CD4-positive, alpha-beta T cell treated with Interleukin-1 beta for 1 hour (primary cell): Measurements from ENCODE around the gene SLC43A3.
"Not testable (repeated sequence)": the region's sequence is repeated elsewhere in the genome, so short reads cannot be mapped to it uniquely, and the experiment has no call there.

Experiments used
- DNase-seq, 2 donors: peaks; one replicate each; pipeline ENCODE4 v3.0.0-alpha.2; 2020 to 2022

The SLC43A3 gene

DNA sequence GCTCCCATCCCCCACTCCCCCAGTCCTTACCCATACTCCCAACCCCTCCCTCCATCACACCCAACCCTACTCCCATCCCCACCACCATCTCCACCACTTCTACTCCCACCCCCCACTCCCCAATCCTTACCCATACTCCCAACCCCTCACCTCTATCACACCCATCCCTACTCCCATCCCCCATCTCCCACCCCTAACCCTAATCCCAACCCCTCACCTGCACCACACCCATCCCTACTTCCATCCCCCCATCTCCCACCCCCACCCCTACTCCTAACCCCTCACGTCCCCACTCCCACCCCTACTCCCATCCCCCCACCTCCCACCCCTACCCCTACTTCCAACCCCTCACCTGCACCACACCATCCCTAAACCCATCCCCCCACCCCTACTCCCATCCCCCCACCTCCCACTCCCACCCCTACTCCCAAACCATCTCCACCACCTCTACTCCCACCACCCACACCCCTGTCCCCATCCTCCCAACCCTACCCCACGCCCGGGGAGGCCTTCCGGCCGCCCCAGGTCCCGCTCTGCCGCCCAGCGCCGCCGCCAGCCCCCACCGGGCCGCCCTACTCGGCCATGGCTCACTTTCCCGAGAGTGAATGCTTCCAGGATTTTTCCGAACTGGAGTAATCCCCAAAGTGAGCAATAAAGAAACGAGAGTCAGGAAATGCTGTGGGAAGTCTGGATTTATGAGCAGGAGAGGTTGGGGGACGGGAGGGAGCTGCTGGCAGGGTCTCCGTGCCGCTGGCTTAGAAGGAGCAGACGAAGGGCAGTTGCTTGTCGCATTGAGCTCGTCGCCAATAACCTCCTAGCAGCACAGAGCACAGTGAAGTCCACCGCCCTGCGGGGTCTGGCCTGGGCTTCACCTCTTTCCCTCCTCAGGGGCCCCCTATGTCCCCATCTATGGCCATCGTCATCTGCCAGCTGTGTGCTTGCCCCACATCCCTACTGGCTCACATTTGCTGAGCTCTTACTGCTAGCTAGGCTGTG, 50.5 kb downstream of the SLC43A3 start:
- DNase-seq = no peak

DNA sequence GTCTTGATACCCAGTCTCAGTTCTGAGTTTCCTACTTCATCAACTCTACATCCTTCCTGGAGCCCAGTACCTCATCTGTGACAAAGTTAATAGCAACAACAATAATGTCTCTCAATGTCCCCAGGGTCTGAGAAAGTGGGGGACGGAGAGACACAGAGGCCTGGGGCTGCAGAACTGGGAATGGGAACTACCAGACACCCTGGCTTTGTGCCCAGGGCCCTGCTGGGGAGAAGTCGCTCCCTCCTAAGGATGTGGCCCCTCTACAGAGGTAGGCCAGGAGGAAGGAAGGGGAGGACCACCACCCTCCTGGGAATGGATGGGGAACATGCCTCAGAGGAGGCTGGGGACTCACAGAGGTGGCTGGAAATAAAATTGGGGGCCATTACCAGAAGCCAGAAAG, 51.4 kb downstream of the SLC43A3 start:
- DNase-seq = no peak

DNA sequence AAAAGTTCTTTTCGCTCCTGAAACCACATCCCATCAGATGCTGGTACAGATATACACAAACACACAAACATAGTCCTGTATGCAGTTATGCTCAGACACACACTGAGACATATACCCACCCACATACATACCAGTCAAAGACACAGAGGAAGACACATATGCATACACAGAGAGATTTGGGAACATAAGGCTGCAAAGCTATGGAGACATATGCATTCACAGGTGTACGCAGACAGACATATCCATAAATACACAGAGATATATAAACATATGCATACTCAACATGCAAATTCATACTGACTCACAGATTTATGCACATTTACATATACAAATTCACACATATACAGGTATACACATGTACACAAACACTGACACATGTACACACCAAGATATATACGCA, 52.0 kb downstream of the SLC43A3 start:
- DNase-seq = no peak

DNA sequence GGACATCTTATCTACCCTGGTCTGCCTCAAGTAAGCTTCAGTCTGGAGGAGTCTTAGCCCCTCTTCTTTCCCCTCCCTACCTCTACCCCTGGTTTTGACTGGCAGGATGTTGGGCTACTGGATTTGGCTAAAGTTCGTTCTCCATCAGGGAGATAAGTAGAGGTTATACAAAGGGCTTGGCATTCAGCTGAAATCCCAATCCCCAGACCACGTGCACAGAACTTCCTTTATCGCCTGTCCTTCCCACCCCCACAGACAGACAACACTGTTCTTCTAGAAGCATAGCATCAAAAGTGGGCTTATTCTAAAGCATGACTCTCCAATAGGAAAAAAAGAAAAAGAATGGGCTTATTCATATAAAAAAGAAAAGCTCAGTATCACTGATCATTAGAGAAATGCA, 53.8 kb downstream of the SLC43A3 start:
- DNase-seq = no peak

DNA sequence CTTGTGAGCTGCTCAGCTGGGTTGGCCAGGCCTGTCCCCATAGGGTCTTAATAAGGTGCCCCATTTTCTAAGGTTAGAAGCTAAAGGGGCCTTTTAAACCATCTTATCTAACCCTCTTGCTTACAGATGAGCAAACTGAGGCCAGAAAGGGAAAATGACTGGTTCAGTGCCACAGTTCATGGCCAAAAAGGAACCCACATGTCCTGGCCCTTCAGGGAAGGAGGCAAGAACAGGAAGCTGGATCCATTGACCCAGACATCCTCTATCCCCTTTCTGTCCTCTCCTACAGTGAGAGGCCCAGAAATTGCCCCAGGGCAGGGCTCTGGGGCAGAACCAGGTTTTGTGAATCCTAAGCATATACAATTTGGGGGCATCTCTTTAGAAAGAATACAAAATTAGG, 56.0 kb downstream of the SLC43A3 start:
- no peak for DNase-seq

DNA sequence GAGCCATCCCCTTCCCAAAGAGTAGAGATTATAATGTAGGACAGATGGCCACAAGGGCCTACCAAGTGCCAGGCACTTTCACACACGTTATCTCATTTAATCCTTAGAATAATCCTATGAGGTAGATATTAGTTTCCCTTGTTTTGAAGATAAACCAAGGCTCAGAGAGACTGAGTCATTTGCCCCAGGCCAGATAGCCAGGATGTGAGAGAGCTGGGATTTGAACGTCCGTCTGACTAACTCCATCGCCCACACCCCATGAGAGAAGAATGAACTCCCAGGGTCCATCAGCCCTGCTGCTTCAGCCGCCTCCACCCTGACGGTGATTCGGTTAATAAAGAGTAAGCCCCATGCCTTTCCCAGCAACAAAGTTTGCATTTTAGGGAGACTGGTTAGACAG, 56.7 kb downstream of the SLC43A3 start:
- no peak for DNase-seq

DNA sequence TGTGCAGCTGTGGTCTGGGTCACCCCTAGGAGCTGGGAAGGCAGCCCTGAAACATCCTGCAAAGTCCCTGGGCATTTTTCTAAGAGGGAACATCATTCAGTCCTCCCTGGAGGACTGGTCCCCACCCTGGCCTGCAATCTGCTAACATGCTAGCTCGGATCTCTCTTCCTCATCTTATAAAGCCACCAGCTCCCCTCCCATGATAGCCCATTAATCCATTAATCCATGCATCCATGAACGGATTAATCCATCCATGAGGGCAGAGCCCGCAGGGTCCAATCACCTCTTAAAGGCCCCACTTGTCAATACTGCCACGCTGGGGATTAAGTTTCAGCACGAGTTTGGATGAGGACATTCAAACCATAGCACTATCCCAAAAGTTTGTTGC, 58.1 kb downstream of the SLC43A3 start:
- DNase-seq = no peak

DNA sequence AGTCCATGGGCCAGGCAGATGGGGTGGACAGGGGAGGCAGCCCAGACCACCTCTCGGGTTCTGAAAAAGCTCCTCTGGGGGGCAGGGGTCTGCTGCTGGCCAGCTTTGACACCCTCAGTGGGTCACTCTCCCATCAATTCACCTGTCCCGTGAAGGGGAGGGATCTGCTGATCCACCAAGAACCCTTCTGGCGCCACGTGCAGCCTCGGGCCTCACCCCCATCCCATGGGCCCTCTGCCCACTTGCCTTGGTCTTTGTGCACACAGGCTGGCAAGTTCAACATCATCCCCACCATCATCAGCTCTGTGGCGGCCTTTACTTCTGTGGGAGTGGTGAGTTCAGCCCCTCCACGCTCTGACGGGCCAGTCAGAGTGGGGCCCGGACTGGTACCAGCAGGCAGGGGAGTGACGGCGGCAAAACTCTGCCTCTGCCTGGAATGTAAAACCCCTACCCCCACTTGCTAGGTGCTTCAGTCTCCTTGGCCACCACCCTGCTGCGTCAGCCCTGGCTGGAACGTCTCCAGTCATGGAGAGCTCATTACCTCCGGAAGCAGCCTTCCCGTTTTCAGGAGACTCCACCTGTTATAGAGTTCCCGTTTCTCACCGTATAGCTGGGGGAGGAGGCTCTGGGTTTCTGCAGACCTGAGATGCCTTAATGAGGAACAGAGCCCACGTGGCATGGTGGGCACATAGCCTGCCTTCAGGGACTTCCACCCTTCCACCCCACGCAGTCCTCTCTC, 58.6 kb downstream of the SLC43A3 start:
- DNase-seq = no peak

DNA sequence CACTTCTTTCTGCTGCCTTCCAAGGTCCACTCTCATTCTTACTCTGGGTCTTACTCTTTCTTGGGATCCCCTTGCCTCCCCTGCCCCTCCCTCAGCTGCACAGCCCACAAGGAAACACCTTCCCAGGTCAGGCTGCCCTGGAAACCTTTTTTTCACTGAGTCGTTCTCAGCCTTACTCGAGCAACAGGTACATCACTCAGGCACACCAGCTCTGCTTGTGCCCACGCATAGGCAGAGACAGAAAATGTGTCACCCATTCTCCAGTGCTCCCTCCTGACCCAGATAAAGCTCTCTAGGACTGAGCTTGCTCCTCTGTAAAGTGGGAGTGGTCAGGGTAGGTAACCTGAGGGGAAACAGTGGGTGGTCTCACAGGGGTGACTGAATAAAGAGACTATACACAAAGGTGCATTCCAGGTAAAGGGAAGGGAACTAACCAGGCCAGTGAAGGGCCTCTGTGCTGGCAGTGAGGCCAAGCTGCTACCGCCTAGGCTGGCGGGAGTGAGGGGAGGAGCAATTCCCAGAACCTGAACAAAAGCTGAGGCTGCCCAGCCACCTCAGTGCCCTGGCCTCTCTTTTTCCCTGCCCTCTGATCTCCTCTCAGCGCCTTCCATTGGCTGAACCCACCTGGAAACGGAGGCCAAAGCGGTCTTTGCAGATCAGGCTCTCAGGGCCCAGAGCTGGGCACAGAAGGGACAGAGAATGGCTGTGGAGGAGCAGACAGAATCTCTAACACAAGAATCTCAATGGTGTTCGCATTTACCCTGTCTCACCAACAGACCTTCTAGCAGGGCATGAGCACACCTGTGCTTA, 61.9 kb downstream of the SLC43A3 start:
- DNase-seq = no peak

DNA sequence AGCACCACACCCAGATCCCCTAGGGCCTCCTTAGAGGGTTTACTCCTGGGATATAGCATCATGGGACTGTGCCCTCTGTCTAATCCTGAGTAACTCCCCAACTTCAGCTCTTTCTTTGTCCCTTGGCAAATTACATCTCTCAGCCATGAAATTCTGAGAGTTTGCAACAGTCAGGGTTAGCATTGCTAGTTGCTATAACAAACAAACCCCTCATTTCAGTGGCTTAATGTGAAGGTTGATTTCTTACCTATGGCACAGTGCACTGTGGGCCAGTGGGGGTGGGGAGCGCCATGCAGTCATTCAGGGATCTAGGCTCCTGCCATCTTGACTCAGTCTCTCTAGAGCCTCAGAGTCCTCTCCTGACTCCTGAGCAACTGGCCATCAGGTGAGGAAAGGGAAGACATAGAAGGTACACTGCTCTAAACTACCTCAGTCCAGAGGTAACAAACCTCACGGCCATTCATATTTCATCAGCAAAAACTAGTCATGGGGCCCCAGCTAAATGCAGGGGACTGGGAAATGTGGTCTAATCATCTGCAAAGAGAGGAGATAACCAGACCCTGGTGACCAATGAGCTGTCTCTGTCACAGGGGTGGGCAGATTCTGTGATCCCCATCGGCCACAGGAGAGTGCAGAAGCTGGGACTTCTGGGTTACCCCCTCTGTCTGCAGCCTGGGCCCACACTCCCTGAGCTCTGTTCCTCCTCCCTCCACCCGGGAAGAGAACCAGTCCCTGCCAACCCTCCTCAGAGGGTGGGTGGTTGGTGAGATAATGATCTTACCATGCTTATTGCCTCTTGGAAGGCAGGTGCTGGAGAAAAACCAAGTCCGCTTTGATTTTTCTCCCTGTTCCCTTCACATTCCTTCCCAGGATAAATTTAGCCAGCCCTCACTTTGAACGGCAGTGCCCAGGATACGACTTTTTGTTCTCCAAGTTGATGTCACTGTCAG, 63.5 kb downstream of the SLC43A3 start:
- no peak for DNase-seq

DNA sequence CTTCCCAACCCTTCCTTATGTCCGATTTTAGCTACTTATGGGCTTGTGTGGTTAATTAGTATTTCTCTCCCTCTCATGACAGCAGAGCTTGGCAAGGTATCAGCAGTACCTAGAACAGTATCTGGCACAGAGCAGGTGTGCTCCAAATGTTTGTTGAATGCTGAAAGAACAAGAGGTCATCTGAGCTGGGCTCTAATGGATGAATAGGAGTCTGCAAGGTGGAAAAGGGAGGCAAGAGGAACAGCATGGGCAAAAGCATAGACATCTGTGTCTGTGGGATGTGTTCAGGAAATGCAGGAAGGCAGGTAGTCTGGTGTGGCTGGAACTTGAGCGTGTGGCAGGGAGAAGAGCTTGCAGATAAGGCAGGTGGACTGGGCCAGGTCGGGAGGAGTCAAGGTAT, 65.0 kb downstream of the SLC43A3 start:
- no peak for DNase-seq

DNA sequence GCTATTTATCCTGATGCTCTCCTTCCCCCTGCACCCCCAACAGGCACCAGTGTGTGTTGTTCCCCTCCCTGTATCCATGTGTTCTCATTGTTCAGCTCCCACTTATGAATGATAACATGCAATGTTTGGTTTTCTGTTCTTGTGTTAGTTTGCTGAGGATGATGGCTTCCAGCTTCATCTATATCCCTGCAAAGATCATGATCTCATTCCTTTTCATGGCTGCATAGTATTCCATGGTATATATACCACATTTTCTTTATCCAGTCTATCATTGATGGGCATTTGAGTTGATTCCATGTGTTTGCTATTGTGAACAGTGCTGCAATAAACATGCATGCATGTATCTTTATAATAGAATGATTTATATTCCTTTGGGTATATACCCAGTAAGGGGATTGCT, 65.5 kb downstream of the SLC43A3 start:
- DNase-seq = not testable (repeated sequence)

DNA sequence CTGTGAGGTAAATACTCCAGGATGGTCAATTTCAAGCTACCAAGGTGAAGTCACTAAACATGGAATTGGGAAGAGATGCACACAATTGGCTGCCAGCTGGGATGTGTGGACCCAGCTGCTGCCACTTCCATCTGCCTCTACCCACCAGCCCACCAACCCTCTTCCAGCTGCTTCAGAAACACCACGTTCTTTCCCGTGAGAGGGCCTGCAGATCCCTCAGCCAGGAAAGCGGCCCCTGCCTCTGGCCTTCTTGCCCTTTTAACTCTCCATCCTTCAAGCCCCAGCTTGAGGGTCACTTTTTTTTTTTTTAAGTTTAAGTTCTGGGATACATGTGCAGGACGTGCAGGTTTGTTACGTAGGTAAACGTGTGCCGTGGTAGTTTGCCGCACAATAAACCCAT, 65.9 kb downstream of the SLC43A3 start:
- no peak for DNase-seq

DNA sequence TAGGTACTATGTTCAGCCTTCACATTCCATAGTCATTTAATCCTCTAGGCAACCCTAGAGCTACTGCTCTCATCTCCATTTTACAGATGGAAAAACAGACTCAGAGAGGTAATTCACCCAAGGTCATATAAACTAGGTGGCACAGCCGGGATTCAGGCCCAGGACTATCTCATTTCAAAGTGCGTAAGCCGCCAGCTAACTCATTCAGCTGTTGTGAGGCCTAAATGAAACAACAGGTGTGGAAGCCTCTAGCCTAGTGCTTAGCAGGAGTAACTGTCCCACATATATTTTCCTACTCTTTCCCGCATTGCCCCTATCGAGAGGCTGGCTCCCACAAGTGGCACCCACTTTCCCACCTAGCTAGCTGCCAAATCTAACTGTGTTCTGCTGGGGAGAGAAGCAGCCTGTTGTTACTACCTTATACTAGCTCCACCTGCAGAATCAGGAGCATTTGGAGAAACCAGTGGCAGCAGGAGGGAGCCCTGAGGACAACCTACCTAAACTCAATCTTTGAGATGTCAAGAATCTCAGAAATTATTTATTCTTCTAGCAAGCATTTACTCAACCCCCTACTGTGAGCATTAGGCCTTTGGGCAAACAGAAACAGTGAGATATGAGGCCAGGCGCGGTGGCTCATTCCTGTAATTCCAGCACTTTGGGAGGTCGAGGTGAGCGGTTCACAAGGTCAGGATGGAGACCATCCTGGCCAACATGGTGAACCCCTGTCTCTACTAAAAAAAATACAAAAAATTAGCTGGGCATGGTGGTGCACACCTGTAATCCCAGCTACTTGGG, 66.8 kb downstream of the SLC43A3 start:
- DNase-seq = no peak

DNA sequence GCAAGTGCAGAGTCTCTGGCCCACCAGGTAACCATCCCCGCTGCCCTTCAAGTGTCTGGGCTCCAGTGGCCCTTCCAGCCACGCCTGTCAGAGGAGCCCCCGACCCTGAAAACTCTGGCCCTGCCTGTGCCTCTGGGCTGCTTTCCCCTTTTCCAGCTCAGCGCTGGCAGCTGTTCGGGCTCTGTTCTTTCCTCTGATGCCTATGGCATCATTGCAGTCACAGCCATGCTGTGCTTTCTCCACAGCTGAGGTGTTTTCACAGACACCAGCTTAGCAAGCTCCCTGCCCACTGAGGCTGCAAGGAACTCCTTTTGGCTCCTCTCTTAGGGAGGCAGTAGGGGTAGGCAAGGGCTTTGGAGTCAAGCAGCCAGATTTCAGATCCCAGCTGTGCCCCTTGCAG, 67.5 kb downstream of the SLC43A3 start:
- DNase-seq = no peak

DNA sequence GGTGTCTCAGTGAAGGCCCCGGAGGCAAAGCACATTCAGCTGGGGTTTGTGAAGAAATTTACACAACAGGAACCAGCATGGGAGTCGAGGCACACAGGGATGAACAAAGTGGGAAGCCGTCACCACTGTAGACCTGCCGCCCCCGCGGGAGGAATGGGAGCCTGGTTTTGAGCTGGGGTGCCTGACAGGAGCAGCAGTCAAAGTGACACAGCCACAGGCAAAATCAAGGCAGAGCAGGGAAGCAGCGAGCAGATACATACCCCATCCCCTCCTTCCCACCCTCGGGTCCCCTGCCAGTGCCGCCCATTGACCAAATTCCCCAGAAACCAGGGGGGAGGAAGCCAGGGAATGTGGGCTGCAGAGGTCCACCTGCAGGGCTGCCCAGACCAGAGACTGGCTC, 67.9 kb downstream of the SLC43A3 start:
- no peak for DNase-seq

DNA sequence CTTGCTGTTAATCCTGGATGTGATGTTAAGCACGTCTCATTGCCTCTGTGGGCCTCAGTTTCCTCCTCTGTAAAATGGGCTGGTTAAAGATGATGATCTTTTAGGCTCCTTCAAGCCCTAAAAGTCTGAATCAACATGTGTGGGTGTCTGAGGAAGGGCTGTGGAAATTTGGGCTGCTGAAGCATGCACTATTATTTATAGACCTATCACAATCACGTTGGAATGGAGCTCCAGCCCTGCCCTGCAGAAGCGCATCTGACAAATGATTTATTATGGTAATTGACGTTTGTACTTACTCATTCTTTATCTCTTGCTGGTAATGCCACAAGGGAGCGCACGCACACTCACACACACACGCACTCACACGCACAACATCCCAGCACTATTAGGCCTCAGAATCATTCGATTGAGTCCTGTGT, 68.4 kb downstream of the SLC43A3 start:
- DNase-seq = no peak

DNA sequence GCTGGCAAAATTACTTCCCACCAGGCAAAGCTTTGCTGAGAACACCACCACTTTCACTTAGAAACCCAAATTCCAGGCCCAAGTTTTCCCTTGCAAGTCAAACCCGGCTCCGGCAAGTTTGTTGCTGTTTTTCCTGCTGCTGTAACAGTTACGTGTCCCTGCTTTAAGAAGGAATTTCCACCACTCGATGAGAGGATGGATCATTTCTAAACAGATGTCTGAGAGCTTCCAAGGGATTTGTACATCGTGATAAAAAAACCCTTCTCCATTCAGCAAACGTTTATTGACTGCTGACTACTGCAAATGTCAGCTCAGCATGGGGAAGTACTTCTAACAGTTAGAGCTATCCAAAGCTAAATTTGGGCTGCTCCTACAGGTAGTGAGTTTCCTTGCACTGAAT, 69.1 kb downstream of the SLC43A3 start:
- no peak for DNase-seq

DNA sequence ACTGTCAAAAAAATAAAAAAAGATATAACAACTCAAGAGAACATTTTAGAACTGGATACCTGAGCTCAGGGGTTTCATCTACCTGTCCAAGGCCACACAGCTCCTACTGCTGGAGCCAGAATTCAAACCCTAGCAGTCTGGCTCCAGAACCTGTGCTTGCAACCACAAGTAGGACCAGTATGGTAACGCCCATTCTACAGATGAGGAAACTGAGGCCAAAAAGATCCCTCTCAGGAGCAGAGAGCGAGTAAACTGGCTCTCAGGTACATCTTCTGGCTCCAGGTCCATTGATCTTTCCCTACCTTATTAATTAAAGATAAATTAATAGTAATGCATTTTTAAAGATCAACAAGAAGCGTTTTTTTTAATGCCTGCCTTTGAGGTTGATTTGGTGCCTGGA, 69.6 kb downstream of the SLC43A3 start:
- DNase-seq = no peak
